HepG2 (cell line): ENCODE results near the gene SYDE1. TPM values are rescaled to one million over a fixed set of nuclear protein-coding genes. Genes with fewer than 3 reads are reported as not detected.

Experiments
- ATAC-seq: fragments of 200-7000 bp; cut with Tn5 transposase; 3 replicates; pipeline ENCODE4 v1.9.1; 2020; ENCODE audit warnings: mild to moderate bottlenecking, moderate library complexity
- BruUV-seq: library from RNA; stranded (reverse); fragments of 400-500 nt; replicated peaks from 2 replicates; lab custom pipeline; 2021; lab: Mats Ljungman, UMichigan
- CTCF ChIA-PET: fragments of 300-600 bp; formaldehyde crosslinking; extraction: SDS; loops from one replicate; lab custom pipeline; 2021; ENCODE audit warnings: low total read pairs, inconsistent platforms, low intra/inter-chr PET ratio; lab: Yijun Ruan, JAX
- POLR2A ChIA-PET: fragments of 350-600 bp; sonication (Branson Sonifier 250); formaldehyde crosslinking; loops from one replicate; lab custom pipeline; 2020; ENCODE audit warnings: antibody characterized with exemption, inconsistent platforms; lab: Yijun Ruan, JAX
- DNase-seq: peaks from one replicate; pipeline ENCODE4 v3.0.0-alpha.2; 2015; ENCODE audit warnings: low spot score
- FAIRE-seq: peaks from 3 replicates; lab custom pipeline; 2011; peaks lifted over from hg19 to GRCh38; lab: Jason Lieb, UNC
- H2AFZ ChIP-seq: one replicate; pipeline ENCODE4 v1.6.1; 2011; ENCODE audit warnings: low read length, inconsistent platforms
- H3K27ac ChIP-seq: fragments of 300-600 bp; 3 replicates; pipeline ENCODE4 v1.8.0; 2011; ENCODE audit warnings: mixed run types, mild to moderate bottlenecking, mixed read lengths, low read length, inconsistent platforms; ENCODE audit not compliant: insufficient read depth; ENCODE audit errors: extremely low read length
- H3K27me3 ChIP-seq, 2 experiments: fragments of 200-600 bp in 1 of 2; 2 replicates in 1 of 2; 3 replicates in 1 of 2; pipeline versions ENCODE4 v1.6.0 to v1.8.0; 2011; ENCODE audit warnings: low read length in 2 of 2, mild to moderate bottlenecking in 2 of 2, moderate library complexity in 2 of 2, inconsistent platforms in 1 of 2; ENCODE audit not compliant: insufficient read depth in 2 of 2, control insufficient read depth in 1 of 2
- H3K36me3 ChIP-seq, 2 experiments: fragments of 200-600 bp in 1 of 2; replicated peaks in 1 of 2; 2 replicates in 1 of 2; 3 replicates in 1 of 2; pipeline versions ENCODE4 v1.5.1 to v1.8.0; 2011; ENCODE audit warnings: low read length in 2 of 2, inconsistent platforms in 1 of 2; ENCODE audit not compliant: insufficient read depth in 2 of 2, control insufficient read depth in 1 of 2
- H3K4me1 ChIP-seq: 2 replicates; pipeline ENCODE4 v1.5.1; 2012; ENCODE audit warnings: low read length, inconsistent platforms; ENCODE audit not compliant: insufficient read depth
- H3K4me2 ChIP-seq: 2 replicates; pipeline ENCODE4 v1.6.0; 2011; ENCODE audit warnings: low read depth, low read length, inconsistent platforms
- H3K4me3 ChIP-seq, 3 experiments: fragments of 200-600 bp in 1 of 3; sonication (generic), shearing (Covaris generic) in 1 of 3; replicated peaks in 1 of 3; 2 replicates each; pipeline ENCODE4 v1.5.1; 2011 to 2016; ENCODE audit warnings: low read length in 3 of 3, inconsistent platforms in 2 of 3, low read depth in 2 of 3, mild to moderate bottlenecking in 2 of 3, control low read depth in 1 of 3, mixed read lengths in 1 of 3; ENCODE audit not compliant: insufficient read depth in 1 of 3
- H3K79me2 ChIP-seq: one replicate; pipeline ENCODE4 v1.6.1; 2011; ENCODE audit warnings: low read length, inconsistent platforms; ENCODE audit not compliant: insufficient read depth
- H3K9ac ChIP-seq: 2 replicates; pipeline ENCODE4 v1.6.0; 2011; ENCODE audit warnings: mild to moderate bottlenecking, low read depth, low read length, inconsistent platforms; ENCODE audit not compliant: insufficient read depth
- H3K9me3 ChIP-seq: 2 replicates; pipeline ENCODE4 v1.5.1; 2012; ENCODE audit warnings: mild to moderate bottlenecking, low read length
- H4K20me1 ChIP-seq: 2 replicates; pipeline ENCODE4 v1.6.0; 2011; ENCODE audit warnings: inconsistent platforms, mild to moderate bottlenecking, low read length, moderate library complexity; ENCODE audit not compliant: insufficient read depth
- GABPA ChIP-seq, 2 experiments: IDR thresholded peaks; 2 replicates each; pipeline ENCODE4 v1.6.1; 2011 to 2016; ENCODE audit warnings: low read depth in 2 of 2, low read length in 1 of 2, missing biosample characterization in 1 of 2, missing genetic modification characterization in 1 of 2
- GABPB1 ChIP-seq: IDR thresholded peaks from 2 replicates; pipeline ENCODE4 v1.6.1; 2016; ENCODE audit warnings: mild to moderate bottlenecking, missing genetic modification reagents, moderate library complexity, missing compliant biosample characterization
- LCORL ChIP-seq, 2 experiments: fragments of 450-650 bp in 1 of 2; sonication (generic) in 1 of 2; formaldehyde crosslinking in 1 of 2; IDR thresholded peaks; 2 replicates each; pipeline versions ENCODE4 v1.5.0 to v1.6.1; 2017 to 2020; ENCODE audit warnings: antibody characterized with exemption in 1 of 2, missing genetic modification reagents in 1 of 2
- NFYC ChIP-seq: IDR thresholded peaks from 2 replicates; pipeline ENCODE4 v1.6.1; 2016; ENCODE audit warnings: missing genetic modification reagents, missing compliant biosample characterization
- NR2F2 ChIP-seq: IDR thresholded peaks from 2 replicates; pipeline ENCODE4 v1.6.1; 2012; ENCODE audit warnings: low read depth, inconsistent platforms, borderline replicate concordance
- PATZ1 ChIP-seq: sonication (generic); formaldehyde crosslinking; IDR thresholded peaks from 2 replicates; pipeline ENCODE4 v1.4.0; 2020; ENCODE audit warnings: missing genetic modification reagents
- REST ChIP-seq, 2 experiments: IDR thresholded peaks; 2 replicates each; pipeline ENCODE4 v1.6.1; 2011 to 2012; ENCODE audit warnings: low read length in 2 of 2, borderline replicate concordance in 1 of 2, low read depth in 1 of 2, mild to moderate bottlenecking in 1 of 2, moderate library complexity in 1 of 2
- ZBTB38 ChIP-seq: sonication (generic); formaldehyde crosslinking; IDR thresholded peaks from 2 replicates; pipeline ENCODE4 v1.5.1; 2020; ENCODE audit warnings: mild to moderate bottlenecking, missing genetic modification reagents
- ZNF781 ChIP-seq: sonication (generic); formaldehyde crosslinking; IDR thresholded peaks from 2 replicates; pipeline ENCODE4 v1.5.1; 2020; ENCODE audit warnings: borderline replicate concordance, mild to moderate bottlenecking, missing genetic modification reagents; ENCODE audit errors: not compliant biosample characterization
- WGBS: methylation state at CpG from one replicate; pipeline ENCODE4 v1.1.6; 2017; ENCODE audit warnings: low lambda C conversion rate; 5-methylcytosine and 5-hydroxymethylcytosine counted together
- in situ Hi-C: cut with HindIII; loops from 2 replicates; pipeline ENCODE4 v1.10.0; 2017; ENCODE audit warnings: low pct_unique_long_range_greater_than_20kb; ENCODE audit not compliant: extremely low pct_ligation_motif_present
- intact Hi-C: fragments of 100-400 bp; cut with micrococcal nuclease; formaldehyde crosslinking; loops from one replicate; pipeline ENCODE4 v1.10.0; 2022; ENCODE audit not compliant: unreplicated experiment
- polyA plus RNA-seq, 8 experiments: library from polyadenylated mRNA; depleted of rRNA in 3 of 8; stranded (reverse) in 7 of 8; unstranded in 1 of 8; fragments of >200 nt; fragmentation: Illumina TruSeq in 4 of 8; extraction: Trizol in 4 of 8; gene quantifications; 2 replicates each; pipeline versions ENCODE4 v1.2.1 to v1.2.3, GENCODE V29; 2011 to 2016; ENCODE audit warnings: low read depth in 4 of 8, missing spikeins in 1 of 8, mixed read lengths in 1 of 8; ENCODE audit not compliant: insufficient read depth in 1 of 8
- total RNA-seq, 5 experiments: library from RNA; depleted of rRNA; stranded (reverse); fragments of >200 nt; fragmentation: Illumina TruSeq; extraction: Trizol; gene quantifications; 2 replicates each; pipeline ENCODE4 v1.2.3, GENCODE V29; 2016; ENCODE audit warnings: low read depth in 1 of 5
- TF ChIP-seq, protein P1 (sequence below): sonication (generic); formaldehyde crosslinking; IDR thresholded peaks from 2 replicates; pipeline ENCODE4 v1.5.1; 2020; ENCODE audit warnings: mild to moderate bottlenecking, missing genetic modification reagents, moderate library complexity

SYDE1 gene
- total and polyA plus RNA-seq, 2 of the 13 experiments (the other 11 are each of a cell fraction or from before 2014, with no cell fraction given): 4.3 to 13.6 TPM

DNA sequence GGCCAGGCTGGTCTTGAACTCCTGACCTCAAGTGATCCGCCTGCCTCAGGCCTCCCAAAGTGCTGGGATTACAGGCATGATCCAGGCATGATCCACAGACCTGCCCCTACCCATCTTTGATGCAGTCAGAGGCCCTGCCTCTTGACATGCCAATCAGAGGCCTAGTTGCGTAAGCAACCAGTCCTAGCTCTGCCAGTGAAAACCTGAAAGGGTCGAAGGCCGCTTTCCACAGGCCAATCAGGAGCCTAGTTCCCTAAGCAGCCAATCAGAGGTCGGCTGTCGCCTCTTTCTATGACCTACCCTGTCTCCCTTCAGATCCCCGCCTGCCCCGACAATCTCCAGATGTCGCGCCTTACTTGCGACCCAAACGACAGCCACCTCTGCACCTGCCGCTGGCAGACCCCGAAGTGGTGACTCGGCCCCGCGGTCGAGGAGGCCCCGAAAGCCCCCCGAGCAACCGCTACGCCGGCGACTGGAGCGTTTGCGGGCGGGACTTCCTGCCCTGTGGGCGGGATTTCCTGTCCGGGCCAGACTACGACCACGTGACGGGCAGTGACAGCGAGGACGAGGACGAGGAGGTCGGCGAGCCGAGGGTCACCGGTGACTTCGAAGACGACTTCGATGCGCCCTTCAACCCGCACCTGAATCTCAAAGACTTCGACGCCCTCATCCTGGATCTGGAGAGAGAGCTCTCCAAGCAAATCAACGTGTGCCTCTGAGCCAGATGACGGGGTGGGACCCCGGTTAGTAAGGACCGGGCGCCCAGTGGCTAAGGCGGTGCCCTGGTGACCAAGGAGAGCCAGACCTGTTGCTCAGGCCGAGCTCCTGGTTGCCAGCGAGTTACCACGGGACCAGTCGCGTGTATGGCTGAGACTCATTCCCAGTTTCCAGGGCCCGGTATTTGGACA, 6.3 kb downstream of the SYDE1 start (continued):
- TF ChIP-seq, protein P1, sequence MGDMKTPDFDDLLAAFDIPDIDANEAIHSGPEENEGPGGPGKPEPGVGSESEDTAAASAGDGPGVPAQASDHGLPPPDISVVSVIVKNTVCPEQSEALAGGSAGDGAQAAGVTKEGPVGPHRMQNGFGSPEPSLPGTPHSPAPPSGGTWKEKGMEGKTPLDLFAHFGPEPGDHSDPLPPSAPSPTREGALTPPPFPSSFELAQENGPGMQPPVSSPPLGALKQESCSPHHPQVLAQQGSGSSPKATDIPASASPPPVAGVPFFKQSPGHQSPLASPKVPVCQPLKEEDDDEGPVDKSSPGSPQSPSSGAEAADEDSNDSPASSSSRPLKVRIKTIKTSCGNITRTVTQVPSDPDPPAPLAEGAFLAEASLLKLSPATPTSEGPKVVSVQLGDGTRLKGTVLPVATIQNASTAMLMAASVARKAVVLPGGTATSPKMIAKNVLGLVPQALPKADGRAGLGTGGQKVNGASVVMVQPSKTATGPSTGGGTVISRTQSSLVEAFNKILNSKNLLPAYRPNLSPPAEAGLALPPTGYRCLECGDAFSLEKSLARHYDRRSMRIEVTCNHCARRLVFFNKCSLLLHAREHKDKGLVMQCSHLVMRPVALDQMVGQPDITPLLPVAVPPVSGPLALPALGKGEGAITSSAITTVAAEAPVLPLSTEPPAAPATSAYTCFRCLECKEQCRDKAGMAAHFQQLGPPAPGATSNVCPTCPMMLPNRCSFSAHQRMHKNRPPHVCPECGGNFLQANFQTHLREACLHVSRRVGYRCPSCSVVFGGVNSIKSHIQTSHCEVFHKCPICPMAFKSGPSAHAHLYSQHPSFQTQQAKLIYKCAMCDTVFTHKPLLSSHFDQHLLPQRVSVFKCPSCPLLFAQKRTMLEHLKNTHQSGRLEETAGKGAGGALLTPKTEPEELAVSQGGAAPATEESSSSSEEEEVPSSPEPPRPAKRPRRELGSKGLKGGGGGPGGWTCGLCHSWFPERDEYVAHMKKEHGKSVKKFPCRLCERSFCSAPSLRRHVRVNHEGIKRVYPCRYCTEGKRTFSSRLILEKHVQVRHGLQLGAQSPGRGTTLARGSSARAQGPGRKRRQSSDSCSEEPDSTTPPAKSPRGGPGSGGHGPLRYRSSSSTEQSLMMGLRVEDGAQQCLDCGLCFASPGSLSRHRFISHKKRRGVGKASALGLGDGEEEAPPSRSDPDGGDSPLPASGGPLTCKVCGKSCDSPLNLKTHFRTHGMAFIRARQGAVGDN (CRISPR knock-in tag): peak; percentile 50; the same call in 1 of the 2 replicates
- peak; percentile 50; the same call in 1 of the 2 replicates for TF ChIP-seq ZBTB38 (CRISPR knock-in tag)
- peak; percentile 57 for TF ChIP-seq GABPA (IDR thresholded peaks at IDR 0.05; ENCODE audit: low read depth, low read length)
- peak; percentile 41; the same call in 1 of the 2 replicates for TF ChIP-seq GABPA (CRISPR knock-in tag; IDR thresholded peaks at IDR 0.05; ENCODE audit: low read depth)
- TF ChIP-seq NFYC: peak; percentile 50
- TF ChIP-seq LCORL (IDR thresholded peaks at IDR 0.05): no peak
- no peak for TF ChIP-seq LCORL (CRISPR knock-in tag; IDR thresholded peaks at IDR 0.05)
- peak; percentile 65; the same call in 1 of the 2 replicates for TF ChIP-seq GABPB1 (CRISPR knock-in tag)

DNA sequence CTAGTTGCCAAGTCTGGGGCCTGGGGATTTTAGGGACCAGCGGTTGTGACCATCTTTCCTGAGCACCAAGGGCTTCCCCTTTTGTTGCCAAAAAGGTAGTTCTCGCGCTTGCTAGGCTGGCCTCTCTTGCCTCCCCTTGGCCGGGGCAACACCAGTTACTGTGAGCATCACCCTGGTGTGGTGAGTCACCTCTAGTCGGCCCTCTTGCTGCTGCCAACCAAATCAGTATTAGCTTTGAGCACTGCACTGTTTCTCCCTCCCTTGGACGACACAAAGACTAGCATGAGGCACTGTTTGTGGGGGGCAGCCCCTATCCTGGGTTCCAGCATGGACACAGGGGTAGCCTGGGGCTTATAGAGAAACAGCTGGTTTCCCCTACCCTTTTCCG, 6.9 kb downstream of the SYDE1 start:
- POLR2A ChIA-PET: interaction anchor here (3.8 kb wide), 1 partner anchor 11 kb away, joined by 19 read pairs; a partner anchor contains a TSS
- TF ChIP-seq REST (IDR thresholded peaks at IDR 0.05; ENCODE audit: borderline replicate concordance in 1 of 2, low read depth in 1 of 2, low read length in 2 of 2) (no peak), NR2F2 (no peak), PATZ1 (CRISPR knock-in tag) (0 out of 2 replicates have a peak, but pooled peaks have one; percentile 30), ZNF781 (CRISPR knock-in tag) (no peak)

More for the DNA sequence above, 6.9 kb downstream of the SYDE1 start:
- in situ Hi-C loops: no loop called here
- no peak overlapping the region for H3K4me3 ChIP-seq
- no peak overlapping the region for H2AFZ ChIP-seq
- H3K27me3 ChIP-seq: no peaks in the 10 kb centered on the region
- H3K4me2 ChIP-seq: no peak overlapping the region
- no peaks in the 10 kb centered on the region for H3K9me3 ChIP-seq
- ATAC-seq (no peak), FAIRE-seq (no peak), DNase-seq (no peak)
- no peak overlapping the region for H3K9ac ChIP-seq
- no peaks in the 10 kb centered on the region for H4K20me1 ChIP-seq
- H3K79me2 ChIP-seq: no peaks in the 10 kb centered on the region
- peaks cover 44 to 69% of the 10 kb centered on the region in 2 experiments for H3K36me3 ChIP-seq
- no peak overlapping the region for H3K27ac ChIP-seq
- intact Hi-C loops: no loop called here
- CTCF ChIA-PET: no interaction called here
- no TSS peak for BruUV-seq
- WGBS: 93% methylated on average over 3 of the region's 7 CpGs
- H3K4me1 ChIP-seq: no peaks in the 10 kb centered on the region
